ENCODE data around the gene VMP1. TPM values are rescaled to one million over a fixed set of nuclear protein-coding genes. Genes with fewer than 3 reads are reported as not detected.

The VMP1 gene
- total RNA-seq, 1 experiment from 2014 or later, result 72.8 TPM

DNA sequence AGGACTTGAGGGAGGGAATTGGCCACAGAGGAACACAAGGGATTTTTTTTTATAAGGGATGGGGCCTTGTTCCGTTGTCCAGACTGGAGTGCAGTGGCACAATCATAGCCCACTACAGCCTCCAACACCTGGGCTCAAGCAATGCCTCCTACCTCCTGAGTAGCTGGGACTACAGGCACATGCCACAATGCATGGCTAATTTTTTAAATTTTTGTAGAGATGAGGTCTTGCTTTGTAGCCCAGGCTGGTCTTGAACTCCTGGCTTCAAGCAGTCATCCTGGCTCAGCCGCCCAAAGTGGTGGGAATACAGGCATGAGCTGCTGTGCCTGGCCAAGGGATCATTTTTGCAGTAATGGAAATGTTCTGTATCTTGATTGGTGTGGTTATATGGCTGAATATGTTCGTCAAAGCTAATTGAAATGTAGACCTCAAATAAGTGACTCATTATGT is 56.9 kb downstream of the VMP1 start:
- Mint-ChIP-seq H3K27ac (no peak overlapping the region), H3K9me3 (peaks cover 6% of the 10 kb centered on the region), H3K27me3 (ENCODE audit: low read depth) (no peaks in the 10 kb centered on the region), H3K4me1 (peaks cover 9% of the 10 kb centered on the region), H3K36me3 (peaks cover 19% of the 10 kb centered on the region), H3K4me3 (no peak overlapping the region)
- ATAC-seq (no peak), DNase-seq (ENCODE audit: low spot score) (no peak)
- TF ChIP-seq, protein P1, sequence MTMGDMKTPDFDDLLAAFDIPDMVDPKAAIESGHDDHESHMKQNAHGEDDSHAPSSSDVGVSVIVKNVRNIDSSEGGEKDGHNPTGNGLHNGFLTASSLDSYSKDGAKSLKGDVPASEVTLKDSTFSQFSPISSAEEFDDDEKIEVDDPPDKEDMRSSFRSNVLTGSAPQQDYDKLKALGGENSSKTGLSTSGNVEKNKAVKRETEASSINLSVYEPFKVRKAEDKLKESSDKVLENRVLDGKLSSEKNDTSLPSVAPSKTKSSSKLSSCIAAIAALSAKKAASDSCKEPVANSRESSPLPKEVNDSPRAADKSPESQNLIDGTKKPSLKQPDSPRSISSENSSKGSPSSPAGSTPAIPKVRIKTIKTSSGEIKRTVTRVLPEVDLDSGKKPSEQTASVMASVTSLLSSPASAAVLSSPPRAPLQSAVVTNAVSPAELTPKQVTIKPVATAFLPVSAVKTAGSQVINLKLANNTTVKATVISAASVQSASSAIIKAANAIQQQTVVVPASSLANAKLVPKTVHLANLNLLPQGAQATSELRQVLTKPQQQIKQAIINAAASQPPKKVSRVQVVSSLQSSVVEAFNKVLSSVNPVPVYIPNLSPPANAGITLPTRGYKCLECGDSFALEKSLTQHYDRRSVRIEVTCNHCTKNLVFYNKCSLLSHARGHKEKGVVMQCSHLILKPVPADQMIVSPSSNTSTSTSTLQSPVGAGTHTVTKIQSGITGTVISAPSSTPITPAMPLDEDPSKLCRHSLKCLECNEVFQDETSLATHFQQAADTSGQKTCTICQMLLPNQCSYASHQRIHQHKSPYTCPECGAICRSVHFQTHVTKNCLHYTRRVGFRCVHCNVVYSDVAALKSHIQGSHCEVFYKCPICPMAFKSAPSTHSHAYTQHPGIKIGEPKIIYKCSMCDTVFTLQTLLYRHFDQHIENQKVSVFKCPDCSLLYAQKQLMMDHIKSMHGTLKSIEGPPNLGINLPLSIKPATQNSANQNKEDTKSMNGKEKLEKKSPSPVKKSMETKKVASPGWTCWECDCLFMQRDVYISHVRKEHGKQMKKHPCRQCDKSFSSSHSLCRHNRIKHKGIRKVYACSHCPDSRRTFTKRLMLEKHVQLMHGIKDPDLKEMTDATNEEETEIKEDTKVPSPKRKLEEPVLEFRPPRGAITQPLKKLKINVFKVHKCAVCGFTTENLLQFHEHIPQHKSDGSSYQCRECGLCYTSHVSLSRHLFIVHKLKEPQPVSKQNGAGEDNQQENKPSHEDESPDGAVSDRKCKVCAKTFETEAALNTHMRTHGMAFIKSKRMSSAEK (CRISPR knock-in tag; IDR thresholded peaks at IDR 0.05; ENCODE audit: borderline replicate concordance), result no peak
- TF ChIP-seq, protein P2, sequence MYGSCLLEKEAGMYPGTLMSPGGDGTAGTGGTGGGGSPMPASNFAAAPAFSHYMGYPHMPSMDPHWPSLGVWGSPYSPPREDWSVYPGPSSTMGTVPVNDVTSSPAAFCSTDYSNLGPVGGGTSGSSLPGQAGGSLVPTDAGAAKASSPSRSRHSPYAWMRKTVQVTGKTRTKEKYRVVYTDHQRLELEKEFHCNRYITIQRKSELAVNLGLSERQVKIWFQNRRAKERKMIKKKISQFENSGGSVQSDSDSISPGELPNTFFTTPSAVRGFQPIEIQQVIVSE (CRISPR knock-in tag; IDR thresholded peaks at IDR 0.05; ENCODE audit: borderline replicate concordance), result no peak
- TF ChIP-seq, protein P3, sequence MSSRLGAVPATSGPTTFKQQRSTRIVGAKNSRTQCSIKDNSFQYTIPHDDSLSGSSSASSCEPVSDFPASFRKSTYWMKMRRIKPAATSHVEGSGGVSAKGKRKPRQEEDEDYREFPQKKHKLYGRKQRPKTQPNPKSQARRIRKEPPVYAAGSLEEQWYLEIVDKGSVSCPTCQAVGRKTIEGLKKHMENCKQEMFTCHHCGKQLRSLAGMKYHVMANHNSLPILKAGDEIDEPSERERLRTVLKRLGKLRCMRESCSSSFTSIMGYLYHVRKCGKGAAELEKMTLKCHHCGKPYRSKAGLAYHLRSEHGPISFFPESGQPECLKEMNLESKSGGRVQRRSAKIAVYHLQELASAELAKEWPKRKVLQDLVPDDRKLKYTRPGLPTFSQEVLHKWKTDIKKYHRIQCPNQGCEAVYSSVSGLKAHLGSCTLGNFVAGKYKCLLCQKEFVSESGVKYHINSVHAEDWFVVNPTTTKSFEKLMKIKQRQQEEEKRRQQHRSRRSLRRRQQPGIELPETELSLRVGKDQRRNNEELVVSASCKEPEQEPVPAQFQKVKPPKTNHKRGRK (CRISPR knock-in tag; IDR thresholded peaks at IDR 0.05; ENCODE audit: borderline replicate concordance), result no peak
- TF ChIP-seq ZNF121 (CRISPR knock-in tag; IDR thresholded peaks at IDR 0.05) (no peak), ZNF423 (CRISPR knock-in tag; IDR thresholded peaks at IDR 0.05) (no peak), ZNF396 (CRISPR knock-in tag; IDR thresholded peaks at IDR 0.05; ENCODE audit: borderline replicate concordance) (no peak), JAZF1 (CRISPR knock-in tag; IDR thresholded peaks at IDR 0.05) (no peak), TEAD4 (CRISPR knock-in tag; IDR thresholded peaks at IDR 0.05) (no peak), ZNF138 (CRISPR knock-in tag; conservative IDR thresholded peaks at IDR 0.05) (no peak), ZNF416 (CRISPR knock-in tag; IDR thresholded peaks at IDR 0.05) (no peak), TP53 (CRISPR knock-in tag; IDR thresholded peaks at IDR 0.05) (no peak), TEAD1 (CRISPR knock-in tag; IDR thresholded peaks at IDR 0.05) (no peak), NFATC4 (CRISPR knock-in tag; IDR thresholded peaks at IDR 0.05) (no peak)
- TF ChIP-seq, protein P4, sequence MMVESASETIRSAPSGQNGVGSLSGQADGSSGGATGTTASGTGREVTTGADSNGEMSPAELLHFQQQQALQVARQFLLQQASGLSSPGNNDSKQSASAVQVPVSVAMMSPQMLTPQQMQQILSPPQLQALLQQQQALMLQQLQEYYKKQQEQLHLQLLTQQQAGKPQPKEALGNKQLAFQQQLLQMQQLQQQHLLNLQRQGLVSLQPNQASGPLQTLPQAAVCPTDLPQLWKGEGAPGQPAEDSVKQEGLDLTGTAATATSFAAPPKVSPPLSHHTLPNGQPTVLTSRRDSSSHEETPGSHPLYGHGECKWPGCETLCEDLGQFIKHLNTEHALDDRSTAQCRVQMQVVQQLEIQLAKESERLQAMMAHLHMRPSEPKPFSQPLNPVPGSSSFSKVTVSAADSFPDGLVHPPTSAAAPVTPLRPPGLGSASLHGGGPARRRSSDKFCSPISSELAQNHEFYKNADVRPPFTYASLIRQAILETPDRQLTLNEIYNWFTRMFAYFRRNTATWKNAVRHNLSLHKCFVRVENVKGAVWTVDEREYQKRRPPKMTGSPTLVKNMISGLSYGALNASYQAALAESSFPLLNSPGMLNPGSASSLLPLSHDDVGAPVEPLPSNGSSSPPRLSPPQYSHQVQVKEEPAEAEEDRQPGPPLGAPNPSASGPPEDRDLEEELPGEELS (CRISPR knock-in tag; IDR thresholded peaks at IDR 0.05), result no peak
- TF ChIP-seq, protein P5, sequence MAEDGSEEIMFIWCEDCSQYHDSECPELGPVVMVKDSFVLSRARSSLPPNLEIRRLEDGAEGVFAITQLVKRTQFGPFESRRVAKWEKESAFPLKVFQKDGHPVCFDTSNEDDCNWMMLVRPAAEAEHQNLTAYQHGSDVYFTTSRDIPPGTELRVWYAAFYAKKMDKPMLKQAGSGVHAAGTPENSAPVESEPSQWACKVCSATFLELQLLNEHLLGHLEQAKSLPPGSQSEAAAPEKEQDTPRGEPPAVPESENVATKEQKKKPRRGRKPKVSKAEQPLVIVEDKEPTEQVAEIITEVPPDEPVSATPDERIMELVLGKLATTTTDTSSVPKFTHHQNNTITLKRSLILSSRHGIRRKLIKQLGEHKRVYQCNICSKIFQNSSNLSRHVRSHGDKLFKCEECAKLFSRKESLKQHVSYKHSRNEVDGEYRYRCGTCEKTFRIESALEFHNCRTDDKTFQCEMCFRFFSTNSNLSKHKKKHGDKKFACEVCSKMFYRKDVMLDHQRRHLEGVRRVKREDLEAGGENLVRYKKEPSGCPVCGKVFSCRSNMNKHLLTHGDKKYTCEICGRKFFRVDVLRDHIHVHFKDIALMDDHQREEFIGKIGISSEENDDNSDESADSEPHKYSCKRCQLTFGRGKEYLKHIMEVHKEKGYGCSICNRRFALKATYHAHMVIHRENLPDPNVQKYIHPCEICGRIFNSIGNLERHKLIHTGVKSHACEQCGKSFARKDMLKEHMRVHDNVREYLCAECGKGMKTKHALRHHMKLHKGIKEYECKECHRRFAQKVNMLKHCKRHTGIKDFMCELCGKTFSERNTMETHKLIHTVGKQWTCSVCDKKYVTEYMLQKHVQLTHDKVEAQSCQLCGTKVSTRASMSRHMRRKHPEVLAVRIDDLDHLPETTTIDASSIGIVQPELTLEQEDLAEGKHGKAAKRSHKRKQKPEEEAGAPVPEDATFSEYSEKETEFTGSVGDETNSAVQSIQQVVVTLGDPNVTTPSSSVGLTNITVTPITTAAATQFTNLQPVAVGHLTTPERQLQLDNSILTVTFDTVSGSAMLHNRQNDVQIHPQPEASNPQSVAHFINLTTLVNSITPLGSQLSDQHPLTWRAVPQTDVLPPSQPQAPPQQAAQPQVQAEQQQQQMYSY (CRISPR knock-in tag; IDR thresholded peaks at IDR 0.05), result no peak
- TF ChIP-seq, protein P6, sequence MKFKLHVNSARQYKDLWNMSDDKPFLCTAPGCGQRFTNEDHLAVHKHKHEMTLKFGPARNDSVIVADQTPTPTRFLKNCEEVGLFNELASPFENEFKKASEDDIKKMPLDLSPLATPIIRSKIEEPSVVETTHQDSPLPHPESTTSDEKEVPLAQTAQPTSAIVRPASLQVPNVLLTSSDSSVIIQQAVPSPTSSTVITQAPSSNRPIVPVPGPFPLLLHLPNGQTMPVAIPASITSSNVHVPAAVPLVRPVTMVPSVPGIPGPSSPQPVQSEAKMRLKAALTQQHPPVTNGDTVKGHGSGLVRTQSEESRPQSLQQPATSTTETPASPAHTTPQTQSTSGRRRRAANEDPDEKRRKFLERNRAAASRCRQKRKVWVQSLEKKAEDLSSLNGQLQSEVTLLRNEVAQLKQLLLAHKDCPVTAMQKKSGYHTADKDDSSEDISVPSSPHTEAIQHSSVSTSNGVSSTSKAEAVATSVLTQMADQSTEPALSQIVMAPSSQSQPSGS (CRISPR knock-in tag; IDR thresholded peaks at IDR 0.05; ENCODE audit: borderline replicate concordance, low read depth), result no peak
- TF ChIP-seq, protein P7, sequence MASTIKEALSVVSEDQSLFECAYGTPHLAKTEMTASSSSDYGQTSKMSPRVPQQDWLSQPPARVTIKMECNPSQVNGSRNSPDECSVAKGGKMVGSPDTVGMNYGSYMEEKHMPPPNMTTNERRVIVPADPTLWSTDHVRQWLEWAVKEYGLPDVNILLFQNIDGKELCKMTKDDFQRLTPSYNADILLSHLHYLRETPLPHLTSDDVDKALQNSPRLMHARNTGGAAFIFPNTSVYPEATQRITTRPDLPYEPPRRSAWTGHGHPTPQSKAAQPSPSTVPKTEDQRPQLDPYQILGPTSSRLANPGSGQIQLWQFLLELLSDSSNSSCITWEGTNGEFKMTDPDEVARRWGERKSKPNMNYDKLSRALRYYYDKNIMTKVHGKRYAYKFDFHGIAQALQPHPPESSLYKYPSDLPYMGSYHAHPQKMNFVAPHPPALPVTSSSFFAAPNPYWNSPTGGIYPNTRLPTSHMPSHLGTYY (CRISPR knock-in tag; IDR thresholded peaks at IDR 0.05), result no peak
- TF ChIP-seq, protein P8, sequence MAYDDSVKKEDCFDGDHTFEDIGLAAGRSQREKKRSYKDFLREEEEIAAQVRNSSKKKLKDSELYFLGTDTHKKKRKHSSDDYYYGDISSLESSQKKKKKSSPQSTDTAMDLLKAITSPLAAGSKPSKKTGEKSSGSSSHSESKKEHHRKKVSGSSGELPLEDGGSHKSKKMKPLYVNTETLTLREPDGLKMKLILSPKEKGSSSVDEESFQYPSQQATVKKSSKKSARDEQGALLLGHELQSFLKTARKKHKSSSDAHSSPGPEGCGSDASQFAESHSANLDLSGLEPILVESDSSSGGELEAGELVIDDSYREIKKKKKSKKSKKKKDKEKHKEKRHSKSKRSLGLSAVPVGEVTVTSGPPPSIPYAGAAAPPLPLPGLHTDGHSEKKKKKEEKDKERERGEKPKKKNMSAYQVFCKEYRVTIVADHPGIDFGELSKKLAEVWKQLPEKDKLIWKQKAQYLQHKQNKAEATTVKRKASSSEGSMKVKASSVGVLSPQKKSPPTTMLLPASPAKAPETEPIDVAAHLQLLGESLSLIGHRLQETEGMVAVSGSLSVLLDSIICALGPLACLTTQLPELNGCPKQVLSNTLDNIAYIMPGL (CRISPR knock-in tag; IDR thresholded peaks at IDR 0.05), result no peak
- TF ChIP-seq, protein P9, sequence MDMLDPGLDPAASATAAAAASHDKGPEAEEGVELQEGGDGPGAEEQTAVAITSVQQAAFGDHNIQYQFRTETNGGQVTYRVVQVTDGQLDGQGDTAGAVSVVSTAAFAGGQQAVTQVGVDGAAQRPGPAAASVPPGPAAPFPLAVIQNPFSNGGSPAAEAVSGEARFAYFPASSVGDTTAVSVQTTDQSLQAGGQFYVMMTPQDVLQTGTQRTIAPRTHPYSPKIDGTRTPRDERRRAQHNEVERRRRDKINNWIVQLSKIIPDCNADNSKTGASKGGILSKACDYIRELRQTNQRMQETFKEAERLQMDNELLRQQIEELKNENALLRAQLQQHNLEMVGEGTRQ (CRISPR knock-in tag; IDR thresholded peaks at IDR 0.05), result no peak
- POLR2A ChIA-PET, result no interaction called here
- CTCF ChIA-PET, result no interaction called here

Measured in WTC11 (cell line).